Left kidney (tissue), 2 donors: Measurements from ENCODE around the gene UBE2E2. TPM values are rescaled to one million over a fixed set of nuclear protein-coding genes. Genes with fewer than 3 reads are reported as not detected.

Source experiments
- DNase-seq: peaks from one replicate; pipeline ENCODE4 v3.0.0-alpha.2; 2013
- polyA plus RNA-seq: library from polyadenylated mRNA; unstranded; fragments of 120-200 nt; gene quantifications from one replicate; pipeline ENCODE4 v1.2.1, GENCODE V29; 2013; ENCODE audit not compliant: insufficient read length

The UBE2E2 gene
- polyA plus RNA-seq, 1 donor, result 64.7 TPM

- DNase-seq, result no peak
Measured at GRCh38 chr3:23619705-23620637, 416.8 kb downstream of the UBE2E2 start.

GRCh38 chr3:23620638-23621015 is 417.5 kb downstream of the UBE2E2 start:
- no peak for DNase-seq

GRCh38 chr3:23623844-23624243 is 420.7 kb downstream of the UBE2E2 start:
- no peak for DNase-seq

DNA sequence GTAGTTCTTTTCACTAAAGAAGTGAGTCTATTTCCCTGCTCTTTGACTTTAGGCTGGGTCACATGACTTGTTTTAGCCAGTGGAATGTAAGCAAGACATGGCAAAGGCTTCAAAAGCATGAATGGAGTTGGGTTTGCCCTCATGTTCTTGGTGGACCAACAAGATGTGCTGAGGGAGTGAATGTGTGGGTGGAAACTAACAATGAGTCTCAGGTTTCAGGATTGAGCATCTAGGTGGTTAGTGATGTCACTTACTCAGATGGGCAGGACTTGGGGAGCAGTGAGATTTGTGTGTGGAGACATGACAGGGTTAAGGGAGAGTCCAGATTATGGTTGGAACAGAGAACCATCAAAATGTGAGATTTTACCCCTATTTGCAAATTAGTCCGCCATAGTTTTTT is 421.2 kb downstream of the UBE2E2 start:
- no peak for DNase-seq

GRCh38 chr3:23626442-23626841 is 423.3 kb downstream of the UBE2E2 start:
- no peak for DNase-seq

GRCh38 chr3:23629181-23629894 is 426.2 kb downstream of the UBE2E2 start:
- no peak for DNase-seq

- DNase-seq, result no peak
Measured at GRCh38 chr3:23633261-23633960, 430.3 kb downstream of the UBE2E2 start.

DNA sequence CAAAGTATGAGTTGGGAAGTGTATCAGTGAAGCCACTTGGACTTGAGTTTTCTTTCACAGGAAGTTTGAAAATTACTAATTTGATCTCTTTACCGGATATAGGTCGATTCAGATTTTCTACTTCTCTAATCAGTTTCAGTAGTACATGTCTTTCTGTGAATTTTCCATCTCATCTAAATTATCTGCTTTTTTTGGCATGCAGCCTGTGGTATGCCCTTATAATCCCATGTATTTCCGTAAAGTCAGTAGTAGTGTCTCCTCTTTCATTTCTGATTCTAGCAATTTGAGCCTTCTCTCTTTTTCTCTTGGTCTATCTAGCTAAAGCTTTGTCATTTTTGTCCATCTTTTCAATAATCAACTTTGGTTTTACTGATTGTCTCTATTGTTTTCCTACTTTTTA is 434.2 kb downstream of the UBE2E2 start:
- no peak for DNase-seq

DNA sequence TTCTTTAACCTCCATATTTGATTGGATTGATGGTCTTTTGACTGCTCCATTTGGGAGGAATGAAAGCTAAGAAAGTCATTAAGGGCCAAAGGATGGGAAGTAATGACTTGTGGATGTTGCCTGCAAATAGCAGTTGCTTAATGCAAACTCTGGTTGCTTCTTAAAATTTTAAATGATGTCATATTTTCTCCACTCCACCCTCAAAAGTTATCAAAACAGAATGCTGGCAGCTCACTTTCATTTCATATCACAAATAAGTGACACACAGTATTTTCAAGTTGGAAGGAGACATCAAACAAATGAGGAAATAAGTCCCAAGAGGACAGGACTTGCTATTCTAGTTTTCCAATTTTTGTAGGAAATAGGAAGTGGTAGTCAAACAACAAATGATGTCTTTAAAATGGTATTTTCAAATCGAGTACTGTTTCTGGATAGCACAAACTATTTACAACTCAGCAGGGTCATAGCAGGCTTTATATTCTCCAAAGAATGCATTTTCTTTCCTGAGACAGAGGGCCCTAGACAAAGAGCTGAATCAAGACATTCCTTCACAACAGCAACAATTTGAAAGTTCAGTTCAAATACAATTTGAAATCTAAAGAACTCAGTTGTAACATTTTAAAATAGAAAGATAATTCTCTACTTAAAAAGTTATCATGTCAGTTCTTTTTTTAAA is 437.5 kb downstream of the UBE2E2 start:
- no peak for DNase-seq
